ENCODE results near the gene UBE2F.
A peak's percentile ranks its signal among the peaks of the same experiment; 100 is the strongest.

Gene UBE2F, protein sequence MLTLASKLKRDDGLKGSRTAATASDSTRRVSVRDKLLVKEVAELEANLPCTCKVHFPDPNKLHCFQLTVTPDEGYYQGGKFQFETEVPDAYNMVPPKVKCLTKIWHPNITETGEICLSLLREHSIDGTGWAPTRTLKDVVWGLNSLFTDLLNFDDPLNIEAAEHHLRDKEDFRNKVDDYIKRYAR

DNA sequence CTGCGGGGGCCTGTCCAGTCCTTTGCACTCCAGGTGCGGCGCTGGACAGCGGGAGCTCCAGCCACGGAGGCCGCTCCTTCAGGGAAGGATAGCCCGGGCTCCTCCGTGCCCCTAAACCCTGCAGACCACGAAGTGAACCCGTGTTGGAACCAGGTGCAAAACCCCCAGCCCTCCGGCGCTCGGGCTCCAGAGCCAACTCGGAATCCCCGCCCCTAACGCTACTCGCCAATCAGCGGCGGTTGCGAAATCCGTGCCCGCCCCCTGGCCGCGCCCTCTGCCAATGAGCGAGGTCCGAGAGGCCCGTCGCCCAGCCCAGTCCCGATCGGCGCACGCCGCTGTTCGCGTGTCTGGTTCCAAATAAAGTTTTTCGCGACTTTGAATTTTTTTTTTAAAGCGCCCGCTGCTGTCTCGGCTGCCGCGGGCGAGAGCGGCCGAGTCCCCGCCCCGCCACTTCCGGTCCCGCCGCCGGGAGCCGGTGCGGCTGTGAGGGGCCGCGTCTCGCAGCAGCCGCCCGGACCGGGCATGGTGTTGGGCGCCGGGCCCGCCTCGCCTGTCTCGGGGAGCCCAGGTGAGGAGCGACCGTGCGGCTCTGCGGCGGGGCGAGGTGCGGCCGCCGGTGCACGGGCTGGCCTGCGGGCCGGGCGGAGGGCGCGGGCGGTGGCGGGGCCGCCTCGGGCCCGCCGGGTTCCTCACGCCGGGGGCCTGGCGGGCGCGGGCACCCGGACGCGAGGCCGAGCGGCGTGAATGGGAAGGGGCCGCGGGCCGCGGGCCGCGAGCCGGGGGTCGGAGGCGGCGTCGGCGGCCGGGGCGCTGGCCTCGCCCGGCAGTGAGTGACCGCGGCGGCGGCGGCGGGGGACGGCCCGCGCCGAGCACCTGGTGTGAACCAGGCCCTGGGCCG lies at the start of gene UBE2F:
UBE2F (plus strand) TSS at position 450 of the 898 bp plus-strand sequence. CDS start 6,094 bp downstream, outside the sequence.
- DNase-seq = peak; percentile 99

DNA sequence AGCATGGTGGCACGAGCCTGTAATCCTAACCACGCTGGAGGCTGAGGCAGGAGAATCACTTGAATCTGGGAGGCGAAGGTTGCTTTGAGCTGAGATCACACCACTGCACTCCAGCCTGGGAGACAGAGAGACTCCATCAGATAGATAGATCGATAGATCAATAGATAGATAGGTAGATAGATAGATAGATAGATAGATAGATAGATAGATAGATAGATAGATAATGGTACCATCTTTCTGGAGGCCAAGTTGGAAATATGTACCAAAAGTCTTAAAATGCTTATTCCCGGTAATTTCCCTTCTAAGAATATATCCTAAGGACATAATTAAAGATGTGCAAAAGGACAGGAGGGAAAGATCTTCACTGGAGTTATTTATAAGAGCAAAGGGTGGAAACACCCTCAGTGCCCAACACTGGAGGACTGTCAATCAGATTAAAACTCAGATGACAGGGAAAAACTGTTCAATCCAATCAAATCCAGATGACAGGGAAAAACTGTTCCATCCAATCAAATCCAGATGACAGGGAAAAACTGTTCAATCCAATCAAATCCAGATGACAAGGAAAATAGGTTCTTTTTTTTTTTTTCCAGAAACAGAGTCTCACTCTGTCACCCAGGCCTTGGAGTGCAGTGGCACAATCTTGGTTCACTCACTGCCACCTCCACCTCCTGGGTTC lies 49.0 kb upstream of the UBE2F start:
- DNase-seq = no peak

DNA sequence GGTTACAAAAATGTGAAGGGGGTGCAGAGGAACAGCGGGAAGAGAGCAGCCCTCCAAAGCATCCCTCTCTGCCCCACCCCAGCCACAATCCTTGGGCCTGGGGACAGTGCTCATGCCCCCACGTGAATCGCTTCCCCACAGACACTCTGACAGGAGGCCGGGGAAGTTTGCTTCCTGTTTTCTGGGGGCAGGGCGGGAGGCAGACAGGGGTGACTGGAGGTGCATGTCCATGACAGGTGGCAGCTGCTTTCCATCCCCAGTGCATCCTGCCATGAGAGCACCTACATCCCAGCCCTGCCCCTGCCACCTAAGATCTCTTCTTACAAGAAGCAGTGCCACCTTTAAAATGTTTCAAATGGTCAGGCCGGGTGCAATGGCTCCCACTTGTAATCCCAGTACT lies 47.2 kb upstream of the UBE2F start:
- no peak for DNase-seq

DNA sequence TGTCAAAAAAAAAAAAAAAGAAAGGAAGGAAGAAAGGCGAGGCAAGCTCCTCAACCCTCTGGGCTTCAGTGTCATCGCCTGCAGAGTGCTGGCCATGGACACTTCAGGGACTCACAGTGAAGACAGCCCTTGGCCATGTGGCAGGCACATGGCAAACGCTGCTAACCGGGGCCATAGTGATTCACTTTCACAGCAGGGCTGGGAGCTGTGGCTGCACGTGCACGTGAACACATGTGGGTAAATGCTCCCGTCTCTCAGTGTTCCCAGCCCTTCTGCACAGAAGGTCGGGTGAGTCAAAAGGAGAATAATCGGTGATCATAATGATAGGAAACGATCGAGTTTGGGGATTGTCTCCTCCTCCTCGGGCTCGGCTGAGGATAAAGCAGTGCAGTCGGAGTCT lies 46.1 kb upstream of the UBE2F start:
- no peak for DNase-seq

DNA sequence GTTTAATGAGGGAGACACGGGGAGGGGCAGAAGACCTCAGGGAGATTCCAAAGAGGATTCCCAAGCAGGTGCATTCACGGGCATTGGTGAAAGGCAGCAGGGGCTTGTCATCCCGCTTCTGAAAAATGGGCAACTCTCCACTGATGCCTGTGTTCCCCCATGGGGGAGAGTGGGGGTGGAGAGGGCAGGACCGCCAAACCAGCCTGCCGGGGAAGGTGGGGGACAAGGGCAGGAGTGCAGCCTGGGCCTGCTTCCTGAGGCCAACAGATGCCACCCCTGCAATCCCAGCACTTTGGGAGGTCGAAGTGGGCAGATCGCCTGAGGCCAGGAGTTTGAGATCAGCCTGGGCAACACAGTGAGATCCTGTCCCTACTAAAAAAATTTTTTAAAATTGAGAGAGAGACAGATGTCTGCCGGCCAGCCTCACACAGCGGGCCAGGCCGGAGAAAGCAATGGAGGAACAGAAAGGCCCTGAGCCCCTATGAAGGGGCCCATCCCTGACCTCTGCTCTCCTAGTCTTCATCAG lies 44.8 kb upstream of the UBE2F start:
- DNase-seq = no peak

DNA sequence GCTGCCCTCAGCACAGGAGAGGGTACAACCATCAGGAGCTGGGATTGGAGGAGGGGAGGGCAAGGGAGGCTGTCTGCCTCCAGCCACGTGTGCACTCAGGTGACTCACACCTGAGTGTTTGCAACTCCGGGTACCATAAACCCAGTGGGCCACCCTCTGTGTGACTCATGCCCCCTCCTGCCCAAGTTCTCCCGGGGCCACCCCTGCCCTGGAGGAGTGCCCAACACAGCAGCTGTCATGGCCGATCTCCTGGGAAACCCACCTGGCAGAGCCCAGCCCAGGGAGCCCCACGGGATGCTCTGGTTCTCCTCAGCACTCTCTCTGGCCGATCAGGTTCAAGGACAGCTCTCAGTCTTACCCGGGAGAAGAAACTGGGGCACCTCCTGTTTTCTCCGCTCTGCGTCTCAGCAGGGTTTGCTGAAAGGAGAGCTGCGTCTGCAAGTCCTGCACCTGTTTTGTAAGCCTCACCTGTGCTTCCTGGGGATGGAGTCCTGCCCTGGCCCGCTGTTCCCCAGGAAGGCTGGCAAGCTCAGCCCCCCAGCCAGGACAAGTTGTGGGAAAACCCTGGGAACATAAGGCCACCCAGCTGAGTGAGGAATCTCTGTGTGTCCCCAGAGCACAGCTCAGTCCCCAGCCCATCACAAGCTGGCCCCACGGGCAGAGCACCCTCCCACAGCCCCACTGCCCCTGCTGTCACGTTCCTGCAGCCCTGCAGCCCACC lies 44.0 kb upstream of the UBE2F start:
- DNase-seq = no peak

DNA sequence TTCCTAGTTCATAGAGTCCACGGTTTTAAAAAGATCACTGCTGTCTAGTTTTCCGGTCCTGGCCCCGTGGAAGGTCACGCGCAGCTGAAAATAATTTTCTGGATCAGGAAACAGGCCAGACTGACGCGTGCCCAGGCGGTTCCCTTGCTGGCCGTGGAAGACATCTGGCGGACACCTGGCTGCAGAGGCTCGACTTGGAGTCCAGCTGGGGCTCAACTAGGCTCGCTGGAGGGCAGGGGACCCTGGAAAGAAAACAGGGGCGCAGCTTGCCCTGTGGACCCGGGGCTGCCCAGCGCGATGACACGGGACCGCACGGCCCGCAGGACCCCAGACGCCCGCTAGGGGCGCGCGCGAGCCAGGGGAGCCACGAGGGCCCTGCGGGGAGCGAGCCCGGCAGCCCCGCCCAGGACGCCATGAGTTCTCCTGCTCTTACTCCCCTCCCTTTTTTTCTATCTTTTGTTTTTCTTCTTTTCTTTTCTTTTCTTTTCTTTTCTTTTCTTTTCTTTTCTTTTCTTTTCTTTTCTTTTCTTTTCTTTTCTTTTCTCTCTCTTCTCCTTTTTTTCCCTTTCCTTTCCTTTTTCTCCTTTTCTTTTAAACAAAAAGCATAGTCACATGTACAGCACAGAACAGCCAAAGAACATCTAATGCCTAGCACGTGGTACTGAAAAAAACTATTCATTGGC lies 43.2 kb upstream of the UBE2F start:
- peak; percentile 86 for DNase-seq

DNA sequence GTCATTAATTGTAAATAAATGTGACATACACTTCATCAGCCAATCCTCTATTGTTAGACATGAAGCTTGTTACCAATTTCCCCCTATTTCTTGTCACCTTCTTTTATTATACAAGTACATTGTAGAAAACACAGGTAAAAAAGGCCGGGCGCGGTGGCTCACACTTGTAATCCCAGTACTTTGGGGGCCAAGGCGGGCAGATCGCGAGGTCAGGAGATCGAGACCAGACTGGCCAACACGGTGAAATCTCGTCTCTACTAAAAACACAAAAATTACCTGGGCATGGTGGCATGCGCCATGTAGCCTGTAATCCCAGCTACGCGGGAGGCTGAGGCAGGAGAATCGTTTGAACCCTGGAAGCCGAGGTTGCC lies 42.7 kb upstream of the UBE2F start:
- no peak for DNase-seq

DNA sequence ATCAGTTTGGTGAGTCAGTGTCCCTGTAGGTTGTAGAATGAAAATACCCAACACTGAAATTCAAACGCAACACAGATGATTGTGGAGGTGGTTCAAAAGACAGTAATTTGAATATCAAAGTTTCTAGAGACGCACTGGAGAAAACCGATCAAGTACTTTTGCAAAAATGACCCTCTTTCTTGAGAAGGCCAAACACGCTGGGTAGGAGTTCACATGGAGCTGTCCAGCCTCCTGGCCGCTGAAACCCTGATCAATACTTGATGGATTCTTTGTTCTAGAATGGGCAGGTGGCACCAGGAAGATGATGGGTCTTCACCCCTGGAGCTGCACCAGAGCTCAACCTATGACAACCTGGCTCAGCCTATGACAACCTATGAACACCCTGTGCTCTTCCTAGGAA lies 39.7 kb upstream of the UBE2F start:
- DNase-seq = no peak

DNA sequence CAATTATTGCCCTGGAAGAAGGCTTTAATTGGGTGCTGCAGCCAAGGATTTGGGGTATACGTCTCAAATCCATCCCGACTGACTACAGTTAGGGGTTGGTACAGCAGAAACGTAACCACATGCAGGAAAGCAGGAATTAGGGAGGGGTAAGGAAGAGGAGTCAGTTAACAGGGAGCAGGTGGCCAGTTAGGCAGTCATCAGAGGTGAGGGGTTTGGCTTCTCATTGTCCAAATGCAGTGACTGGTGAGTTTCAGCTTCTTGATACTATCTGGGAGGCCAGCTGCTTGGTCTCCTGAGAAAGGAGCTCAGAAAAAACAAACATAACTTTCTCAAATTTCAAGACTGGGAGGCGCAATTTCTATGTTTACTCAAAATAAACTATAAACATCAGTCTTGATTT lies 38.8 kb upstream of the UBE2F start:
- DNase-seq = no peak

DNA sequence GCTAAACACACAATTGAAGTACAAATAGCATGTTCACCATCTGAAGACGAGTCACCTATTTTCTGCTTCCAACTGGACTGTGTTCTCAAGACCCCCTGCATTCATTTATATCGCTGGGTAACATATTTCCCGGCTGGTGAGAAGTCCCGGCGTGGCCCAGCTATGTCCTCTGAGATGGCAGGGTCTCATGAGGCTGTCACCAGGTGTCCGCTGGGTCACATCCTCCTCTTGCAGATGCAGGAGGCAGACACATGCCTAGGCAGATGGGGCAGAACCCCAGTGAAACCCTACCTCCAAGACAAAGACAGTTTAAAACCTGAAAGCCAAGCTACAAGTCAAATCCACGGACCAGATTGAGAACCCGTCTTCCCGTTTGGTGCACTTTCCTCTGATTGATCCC lies 36.8 kb upstream of the UBE2F start:
- DNase-seq = no peak

DNA sequence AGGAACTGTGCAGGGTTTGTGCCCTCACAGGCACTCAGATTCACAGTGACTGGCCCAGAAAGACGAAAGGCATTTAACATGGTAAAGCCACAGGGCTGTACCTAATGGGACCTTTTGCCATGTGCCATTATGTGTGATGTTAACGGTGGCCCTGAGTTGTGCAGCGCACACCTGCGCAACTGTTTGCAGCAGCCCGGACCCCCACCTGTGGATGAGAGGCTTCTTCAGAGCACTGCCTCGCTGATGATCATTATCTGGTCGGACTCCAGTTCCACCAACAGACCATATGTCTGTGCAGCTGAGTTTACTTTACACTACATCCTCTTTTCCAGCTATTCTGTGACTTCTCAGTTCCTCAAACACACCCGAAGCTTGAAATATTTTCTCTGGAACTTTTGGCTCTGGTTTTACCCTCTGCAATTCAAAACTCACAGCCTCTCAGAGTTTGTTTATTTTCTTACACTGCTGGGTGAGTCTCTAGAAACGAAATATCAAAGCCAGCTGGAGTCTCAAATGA lies 35.6 kb upstream of the UBE2F start:
- no peak for DNase-seq

DNA sequence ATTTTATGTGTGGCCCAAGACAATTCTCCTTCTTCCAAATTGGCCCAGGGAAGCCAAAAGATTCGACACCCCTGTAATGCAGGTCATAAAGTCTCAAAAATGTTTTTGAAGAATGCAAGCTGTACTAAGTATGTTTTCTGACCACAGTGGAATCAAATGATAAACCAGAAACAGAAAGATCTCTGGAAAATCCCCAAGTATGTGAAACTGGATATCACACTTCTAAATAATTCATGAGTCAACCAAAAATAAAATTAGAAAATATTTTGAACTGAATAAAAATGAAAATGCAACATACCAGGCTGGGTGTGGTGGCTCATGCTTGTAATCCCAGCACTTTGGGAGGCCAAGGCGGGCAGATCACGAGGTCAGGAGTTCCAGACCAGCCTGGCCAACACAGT lies 34.1 kb upstream of the UBE2F start:
- DNase-seq = no peak

DNA sequence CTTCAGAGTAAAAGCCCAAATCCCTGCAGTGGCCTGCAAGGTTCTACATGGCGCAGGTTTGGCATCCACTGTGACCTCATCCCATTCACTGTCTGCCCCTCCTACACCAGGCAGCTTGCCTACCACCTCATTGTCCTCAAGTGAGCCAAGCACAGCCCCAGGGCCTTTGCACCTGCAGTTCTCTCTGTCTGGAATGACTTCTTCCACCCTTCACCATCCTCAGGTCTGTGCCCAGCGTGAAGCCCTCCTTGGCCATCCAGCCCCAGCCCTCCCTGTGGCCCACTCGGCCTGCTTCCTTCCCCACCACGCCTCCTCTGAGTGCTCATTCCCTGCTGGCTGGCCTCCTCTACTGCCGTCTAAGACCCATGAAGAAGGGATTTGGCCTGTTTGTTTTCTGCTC lies 32.6 kb upstream of the UBE2F start:
- DNase-seq = no peak

DNA sequence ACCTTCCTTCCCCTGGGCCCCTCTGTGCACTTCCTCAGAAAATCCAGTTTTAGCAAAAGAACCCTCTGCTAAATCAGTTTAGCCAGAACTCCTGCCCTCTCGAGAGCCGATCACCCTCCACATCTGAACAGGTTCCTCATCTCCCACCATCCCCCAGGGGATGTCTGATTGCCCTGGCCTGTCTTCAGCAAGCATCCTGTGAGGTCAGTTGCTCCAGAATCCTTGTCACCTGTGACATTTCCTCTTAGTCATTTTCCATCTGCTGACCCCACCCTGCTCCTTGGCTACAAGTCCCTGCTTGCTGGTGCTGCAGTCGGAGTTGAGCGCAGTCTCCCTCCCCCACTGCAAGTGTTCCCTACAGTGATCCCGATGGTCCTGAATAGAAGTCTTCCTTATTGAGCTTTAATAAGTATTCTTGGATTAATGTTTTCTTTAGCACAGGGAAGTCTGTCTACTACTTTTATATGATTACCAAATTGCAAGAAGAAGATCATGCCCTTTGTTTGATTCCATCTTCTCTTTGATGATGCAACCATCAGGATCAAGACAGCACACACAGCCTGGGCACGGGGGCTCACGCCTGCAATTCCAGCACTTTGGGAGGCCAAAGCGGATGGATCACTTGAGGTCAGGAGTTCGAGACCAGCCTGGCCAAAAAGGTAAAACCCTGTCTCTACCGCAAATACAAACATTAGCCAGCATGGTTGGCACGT lies 30.9 kb upstream of the UBE2F start:
- no peak for DNase-seq

DNA sequence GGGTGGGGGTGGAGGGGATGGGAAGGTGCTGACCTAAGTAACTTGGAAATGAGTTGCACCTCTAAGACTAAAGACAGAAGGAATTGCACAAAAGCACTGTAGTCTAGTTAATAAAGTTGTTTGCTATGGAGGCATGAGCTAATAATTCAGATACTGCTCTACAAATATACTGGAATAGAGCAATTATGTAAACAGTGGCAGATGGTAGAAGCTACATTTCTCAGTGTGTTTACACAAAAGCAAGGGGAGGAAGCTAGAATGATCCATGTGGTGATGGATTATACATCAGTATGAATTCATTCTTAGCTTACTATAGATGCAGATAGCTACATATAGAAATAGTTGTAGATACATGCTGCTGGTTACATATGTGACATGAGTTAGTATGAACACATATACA lies 27.6 kb upstream of the UBE2F start:
- no peak for DNase-seq

DNA sequence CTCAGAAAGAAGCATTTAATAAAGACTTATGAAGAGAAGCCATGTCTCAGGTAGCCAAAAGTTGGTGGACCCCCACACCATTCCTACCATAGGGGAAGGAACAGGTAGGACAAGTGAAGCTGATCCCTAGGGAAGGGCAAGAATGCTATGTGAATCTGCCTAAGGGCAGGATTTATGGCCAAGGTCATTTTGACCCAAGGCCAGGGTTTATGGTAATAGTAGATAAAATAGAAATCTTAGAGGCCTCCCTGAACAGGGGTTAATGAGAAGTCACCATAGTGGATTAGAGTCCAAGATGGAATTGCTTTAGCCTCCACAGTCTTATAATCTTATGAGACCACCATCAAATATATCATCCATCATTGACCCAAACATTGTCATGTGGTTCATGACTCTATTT lies 26.0 kb upstream of the UBE2F start:
- no peak for DNase-seq

DNA sequence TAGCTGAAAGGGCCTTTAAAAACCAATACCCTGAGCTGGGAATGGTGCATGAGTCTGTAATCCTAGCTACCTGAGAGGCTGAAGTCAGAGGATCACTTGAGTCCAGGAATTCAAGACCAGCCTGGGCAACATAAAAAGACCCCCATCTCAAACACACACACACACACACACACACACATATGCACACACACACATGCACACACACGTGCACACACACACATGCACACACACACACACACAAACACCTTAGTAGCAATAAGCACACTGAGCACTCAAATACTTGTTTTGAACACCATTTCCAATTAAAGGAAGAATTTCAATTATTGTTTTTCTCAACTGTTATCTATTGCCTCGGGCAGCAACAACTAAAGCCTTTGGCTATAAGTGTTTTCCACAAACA lies 25.6 kb upstream of the UBE2F start:
- no peak for DNase-seq

DNA sequence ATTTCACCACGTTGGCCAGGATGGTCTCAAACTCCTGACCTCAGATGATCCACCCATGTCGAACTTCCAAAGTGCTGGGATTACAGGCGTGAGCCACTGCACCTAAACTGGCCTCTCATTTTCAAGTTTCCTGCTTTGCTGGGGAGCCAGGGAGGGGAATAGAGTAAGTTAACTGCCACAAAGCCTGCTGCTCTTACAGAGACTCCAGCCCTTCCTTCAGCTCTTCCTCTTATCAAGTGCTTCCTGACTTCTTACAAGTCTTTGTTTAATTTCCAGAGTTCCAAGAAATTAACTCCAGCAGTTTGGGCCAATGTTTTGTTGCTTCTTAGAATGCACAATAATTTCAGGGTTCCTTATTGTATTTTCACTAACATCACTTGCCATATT lies 24.3 kb upstream of the UBE2F start:
- DNase-seq = no peak

DNA sequence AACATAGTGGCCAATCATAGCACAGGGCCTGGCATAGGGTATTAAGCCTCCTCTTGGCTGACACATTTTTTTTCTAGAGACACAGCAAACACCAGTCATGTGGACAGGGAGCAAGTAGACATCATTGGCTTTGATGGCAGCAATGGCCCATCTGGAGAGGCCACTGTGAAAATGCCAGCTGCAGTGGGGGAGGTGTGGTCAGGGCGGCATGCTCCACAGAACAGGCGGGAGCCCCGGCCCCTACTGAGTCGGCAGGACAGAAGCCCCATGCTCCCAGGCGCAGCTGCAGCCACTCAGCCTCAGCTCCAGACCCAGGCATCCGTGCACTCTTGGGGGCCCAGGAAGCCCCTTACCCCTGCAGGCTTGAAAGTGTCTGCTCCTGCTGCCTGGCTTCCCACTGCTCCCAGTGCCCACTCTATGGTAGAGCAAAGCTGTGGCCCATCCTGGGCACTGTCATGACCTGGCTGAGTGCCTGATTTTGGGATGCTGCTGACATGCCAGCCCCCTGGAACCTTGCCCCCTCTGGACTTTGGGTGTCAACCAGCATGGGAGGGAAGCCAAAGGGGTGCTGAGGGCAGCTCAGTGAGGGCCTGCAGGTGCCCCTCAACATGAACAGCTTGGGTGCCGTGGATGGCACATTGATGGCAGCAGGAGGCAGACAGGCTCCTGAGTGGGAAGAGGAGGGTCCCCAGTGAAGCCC lies 23.3 kb upstream of the UBE2F start:
- DNase-seq = no peak

DNA sequence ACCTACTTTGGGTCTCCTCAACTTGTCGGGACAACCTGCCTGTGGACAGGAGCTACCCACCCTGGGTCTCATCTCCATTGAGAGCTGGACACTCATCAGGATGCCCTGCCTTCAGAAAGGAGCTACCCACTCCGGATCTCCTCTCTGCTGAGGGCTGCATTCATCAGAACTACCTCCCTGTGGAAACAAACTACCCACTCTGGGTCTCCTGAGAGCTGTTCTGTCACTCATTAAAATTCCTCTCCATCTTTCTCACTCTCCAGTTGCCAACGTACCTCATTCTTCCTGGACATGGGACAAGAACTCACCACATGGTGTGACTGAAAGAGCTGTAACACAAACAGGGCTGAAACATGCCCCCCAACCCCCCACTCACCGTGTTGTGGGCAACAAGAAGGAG lies 22.5 kb upstream of the UBE2F start:
- no peak for DNase-seq

All from right forelimb (tissue), 1 donor.